IPS-NIHi7 (cell line): ENCODE data around the gene AHNAK.
"Not testable (repeated sequence)": the region's sequence is repeated elsewhere in the genome, so short reads cannot be mapped to it uniquely, and the experiment has no call there.

Experiments
- DNase-seq: peaks from one replicate; pipeline ENCODE4 v3.0.0; 2012; ENCODE audit warnings: mixed read lengths; ENCODE audit errors: extremely low spot score

Gene AHNAK, protein sequence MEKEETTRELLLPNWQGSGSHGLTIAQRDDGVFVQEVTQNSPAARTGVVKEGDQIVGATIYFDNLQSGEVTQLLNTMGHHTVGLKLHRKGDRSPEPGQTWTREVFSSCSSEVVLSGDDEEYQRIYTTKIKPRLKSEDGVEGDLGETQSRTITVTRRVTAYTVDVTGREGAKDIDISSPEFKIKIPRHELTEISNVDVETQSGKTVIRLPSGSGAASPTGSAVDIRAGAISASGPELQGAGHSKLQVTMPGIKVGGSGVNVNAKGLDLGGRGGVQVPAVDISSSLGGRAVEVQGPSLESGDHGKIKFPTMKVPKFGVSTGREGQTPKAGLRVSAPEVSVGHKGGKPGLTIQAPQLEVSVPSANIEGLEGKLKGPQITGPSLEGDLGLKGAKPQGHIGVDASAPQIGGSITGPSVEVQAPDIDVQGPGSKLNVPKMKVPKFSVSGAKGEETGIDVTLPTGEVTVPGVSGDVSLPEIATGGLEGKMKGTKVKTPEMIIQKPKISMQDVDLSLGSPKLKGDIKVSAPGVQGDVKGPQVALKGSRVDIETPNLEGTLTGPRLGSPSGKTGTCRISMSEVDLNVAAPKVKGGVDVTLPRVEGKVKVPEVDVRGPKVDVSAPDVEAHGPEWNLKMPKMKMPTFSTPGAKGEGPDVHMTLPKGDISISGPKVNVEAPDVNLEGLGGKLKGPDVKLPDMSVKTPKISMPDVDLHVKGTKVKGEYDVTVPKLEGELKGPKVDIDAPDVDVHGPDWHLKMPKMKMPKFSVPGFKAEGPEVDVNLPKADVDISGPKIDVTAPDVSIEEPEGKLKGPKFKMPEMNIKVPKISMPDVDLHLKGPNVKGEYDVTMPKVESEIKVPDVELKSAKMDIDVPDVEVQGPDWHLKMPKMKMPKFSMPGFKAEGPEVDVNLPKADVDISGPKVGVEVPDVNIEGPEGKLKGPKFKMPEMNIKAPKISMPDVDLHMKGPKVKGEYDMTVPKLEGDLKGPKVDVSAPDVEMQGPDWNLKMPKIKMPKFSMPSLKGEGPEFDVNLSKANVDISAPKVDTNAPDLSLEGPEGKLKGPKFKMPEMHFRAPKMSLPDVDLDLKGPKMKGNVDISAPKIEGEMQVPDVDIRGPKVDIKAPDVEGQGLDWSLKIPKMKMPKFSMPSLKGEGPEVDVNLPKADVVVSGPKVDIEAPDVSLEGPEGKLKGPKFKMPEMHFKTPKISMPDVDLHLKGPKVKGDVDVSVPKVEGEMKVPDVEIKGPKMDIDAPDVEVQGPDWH (N-terminal part only)

DNA sequence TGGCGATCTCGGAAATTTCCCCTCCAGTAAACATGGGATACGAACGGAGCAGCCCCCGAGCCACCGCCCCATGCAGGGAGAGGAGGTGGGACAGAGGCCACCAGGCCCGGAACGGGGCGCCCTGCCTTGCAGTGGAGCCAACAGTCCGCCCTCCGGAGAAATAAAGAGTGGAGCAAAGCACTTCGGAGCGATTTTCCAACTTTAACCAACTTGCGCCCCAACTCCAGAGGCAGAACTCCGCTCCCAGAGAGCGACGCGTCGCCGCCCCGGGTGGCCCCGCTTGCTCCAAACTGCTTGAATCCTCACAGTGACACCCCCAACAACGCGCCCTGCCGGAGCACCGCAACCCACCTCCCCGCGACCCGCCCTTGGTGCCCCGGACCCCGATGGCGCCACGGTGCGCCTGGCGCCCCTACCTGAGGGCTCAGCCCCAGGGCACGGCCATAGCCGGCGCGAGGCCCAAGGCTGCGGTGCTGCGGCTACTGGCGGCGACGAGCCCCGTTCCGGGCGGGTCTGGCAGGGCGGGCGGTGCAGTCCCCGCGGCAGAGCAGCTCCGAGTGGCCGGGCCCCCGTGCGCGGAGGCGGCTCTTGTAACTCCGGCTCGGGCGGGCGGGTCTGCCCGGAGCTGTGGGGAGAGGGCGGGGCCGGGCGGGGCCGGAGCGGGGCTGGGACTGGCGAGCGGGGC, at the start of gene AHNAK:
Gene AHNAK, minus strand, starts transcription at position 563 of the 685 bp plus-strand sequence. CDS start 10,708 bp downstream, outside the sequence.
- peak; percentile 63 for DNase-seq

DNA sequence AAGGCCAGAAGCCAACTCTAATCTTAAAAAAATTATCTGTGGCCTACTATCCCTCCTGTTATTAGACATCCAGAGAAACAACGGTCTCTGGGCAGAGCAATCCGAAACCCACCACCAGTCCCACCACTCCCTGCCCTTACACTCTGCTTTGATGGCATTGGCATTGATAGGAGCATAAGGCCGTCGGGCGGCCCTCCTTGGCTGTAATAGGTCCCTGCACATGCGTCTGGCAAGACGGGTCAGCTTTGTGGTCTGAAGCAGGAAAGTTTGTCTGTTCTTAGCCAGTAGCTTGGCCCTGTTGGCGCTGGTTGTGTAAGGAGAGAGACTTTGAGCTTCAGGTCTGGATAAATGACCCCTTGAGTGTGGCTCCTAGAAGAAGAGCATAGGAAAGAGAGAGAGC, 48.5 kb upstream of the AHNAK start:
- DNase-seq, result no peak

DNA sequence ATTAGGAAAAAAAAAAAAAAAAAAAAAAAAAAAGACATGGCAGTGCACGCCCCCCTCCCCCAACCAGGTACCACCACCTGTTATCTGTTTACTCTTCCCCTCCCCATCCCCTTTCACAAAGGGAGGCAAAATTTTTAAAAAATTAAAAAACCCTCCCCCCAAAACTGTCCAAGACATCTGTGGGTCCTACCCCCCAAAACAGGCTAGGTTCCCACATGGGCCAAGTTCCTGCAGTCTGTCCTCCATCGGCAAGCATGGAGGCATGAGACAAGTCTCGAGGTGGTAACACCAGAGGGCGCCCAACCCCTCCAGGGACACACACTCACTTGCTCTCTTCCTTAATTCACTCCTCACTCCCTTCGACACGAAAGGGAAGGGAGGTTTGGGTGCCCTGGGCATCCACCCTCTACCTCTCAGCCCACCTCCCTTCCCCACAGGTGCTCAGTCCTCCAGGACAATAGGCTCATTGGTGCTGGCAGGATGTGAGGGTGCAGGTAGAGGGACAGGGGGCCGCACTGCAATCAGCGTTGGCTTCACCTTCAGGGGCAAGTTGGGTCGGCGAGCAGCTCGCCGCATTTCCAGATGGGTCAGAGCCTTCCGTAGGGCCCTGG, 46.9 kb upstream of the AHNAK start:
- peak; percentile 62 for DNase-seq

DNA sequence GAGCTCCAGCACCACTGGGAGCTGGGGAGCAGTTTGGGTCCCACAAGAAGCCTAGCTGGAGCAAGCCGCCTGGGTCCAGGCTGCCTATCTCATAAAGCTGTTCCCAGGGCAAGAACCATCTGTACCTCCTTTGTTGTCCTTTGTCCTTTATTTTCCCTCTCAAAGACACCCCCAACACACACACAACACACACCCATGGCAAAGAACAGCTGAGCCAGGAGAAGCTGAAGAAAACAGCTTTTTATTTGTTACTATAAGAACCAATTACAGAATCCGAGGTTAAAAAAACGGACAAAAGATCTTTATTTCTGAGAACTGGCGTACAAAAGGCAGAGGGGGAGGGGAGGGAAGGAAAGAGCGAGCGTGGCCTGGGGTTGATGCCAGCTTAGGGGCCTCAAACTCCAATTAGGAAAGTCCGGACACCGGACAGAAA, 46.4 kb upstream of the AHNAK start:
- no peak for DNase-seq

DNA sequence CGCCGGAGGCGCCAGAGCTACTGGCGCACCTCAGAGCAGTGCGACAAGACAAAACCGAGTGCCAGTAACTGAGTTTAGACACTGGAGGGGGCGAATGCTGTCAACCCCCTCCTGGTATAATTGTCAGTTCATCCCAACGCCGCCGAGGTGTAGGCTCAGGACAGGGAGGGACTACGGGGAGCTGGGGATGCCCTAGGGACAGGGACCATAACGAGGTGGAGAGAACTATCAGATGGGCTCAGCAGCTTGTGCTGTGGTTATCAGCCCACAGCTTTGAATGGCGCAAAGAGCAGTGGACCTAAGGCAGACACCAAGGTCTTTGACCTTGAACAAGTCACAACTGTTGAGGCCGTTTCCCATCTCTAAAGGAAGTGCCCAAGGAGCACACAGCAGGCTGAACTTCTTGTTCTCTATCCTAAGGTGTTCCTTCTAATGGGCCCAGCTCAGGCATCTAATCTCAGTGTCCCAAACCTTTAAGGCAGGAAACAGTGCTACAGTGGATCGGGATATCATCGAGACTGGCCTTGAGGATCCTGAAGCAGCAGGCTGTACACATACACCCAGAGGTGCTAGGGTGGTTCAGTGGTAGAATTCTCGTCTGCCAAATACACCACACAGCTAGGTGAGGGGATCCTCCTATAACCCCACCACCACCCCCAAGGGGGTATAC, 45.7 kb upstream of the AHNAK start:
- no peak for DNase-seq

DNA sequence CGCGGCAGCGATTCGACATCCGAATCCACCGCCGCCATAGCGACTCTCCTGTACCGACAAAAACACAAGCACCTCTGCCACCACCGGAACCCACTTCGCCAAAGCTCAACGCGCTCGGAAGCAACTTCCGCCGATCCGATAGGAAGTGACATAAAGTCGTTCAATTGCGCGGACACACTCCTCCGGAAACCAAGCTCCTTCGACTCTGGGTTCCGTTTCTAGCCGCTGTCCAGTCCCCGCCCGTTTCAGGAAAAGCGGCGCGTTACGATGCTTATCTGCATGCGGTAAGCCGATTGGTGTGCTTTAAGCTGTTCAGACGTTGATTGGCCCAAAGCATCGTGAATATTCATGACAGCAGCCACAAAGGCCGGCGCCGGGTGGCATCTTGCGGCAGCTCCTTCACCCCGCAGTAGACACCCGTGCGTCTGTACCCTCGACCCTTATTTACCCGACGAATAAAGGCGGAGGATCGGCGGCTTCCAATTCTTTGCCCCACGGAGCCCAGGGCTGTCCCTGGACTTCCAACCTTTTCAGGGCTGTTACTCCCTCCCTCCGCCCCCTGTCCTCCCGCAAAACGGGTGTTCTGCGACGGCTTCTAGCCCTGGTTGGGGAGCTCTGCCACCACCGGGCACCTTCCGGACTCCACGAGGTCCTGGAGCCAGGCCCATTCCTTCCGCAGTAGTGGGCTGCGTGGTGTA, 45.0 kb upstream of the AHNAK start, which contains the start of gene TUT1:
Gene TUT1, minus strand, starts transcription at position 76 of the 698 bp plus-strand sequence. Its CDS starts 38 bp downstream, at position 38.
- DNase-seq, result peak; percentile 90

DNA sequence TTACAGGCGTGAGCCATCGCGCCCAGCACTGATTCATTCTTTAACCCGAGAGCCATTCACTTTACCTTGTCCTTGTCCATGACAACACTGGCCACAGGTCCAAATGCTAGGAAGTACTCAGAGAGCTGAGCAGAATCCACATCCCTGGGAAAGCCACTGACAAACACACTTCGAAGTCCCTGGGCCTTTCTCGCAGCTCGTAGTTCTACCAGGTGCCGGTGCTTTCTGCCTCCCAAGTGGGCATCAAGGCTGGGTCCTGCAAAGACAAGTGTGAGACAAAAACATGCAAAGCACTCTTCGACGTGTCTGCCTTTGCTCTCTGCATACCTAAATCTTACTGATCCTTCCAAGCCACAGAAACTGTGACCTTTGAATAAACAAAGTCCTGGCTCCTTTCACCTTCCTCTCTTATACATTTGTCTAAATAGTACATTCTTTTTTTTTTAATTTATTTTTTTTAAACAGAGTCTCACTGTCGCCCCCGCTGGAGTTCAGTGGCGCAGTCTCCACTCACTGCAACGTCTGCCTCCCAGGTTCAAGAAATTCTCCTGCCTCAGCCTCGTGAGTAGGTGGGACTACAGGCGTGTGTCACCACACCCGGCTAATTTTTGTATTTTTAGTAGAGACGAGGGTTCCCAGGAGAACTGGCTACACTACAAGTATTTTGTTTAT, 42.5 kb upstream of the AHNAK start:
- no peak for DNase-seq

DNA sequence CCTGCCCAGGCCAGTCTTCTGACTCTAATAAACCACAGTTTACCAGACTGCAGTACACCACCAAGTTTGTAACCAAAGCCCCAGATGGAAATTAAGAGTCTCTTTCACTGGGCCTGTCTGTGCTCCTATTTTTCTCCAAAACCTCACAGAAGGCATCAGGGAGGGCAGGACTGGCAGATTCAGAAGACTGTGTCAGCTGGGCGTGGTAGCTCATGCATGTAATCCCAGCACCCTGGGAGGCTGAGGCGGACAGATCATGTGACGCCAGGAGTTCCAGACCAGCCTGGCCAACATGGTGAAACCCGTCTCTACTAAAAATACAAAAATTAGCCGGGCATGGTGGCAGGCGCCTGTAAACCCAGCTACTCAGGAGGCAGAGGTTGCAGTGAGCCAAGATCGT, 38.8 kb upstream of the AHNAK start:
- DNase-seq, result not testable (repeated sequence)

DNA sequence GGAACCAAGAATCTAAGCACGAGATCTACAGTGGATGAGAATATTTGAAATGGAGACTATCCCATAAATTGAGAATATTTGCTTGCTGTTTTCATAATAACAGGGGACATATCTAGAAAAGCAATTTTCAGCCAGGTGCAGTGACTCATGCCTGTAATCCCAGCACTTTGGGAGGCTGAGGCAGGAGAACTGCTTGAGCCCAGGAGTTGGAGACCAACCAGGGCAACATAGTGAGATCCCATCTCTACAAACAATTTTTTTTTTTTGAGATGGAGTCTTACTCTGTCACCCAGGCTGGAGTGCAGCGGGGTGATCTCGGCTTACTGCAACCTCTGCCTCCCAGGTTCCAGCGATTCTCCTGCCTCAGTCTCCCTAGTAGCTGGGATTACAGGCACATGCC, 35.1 kb upstream of the AHNAK start:
- not testable (repeated sequence) for DNase-seq

DNA sequence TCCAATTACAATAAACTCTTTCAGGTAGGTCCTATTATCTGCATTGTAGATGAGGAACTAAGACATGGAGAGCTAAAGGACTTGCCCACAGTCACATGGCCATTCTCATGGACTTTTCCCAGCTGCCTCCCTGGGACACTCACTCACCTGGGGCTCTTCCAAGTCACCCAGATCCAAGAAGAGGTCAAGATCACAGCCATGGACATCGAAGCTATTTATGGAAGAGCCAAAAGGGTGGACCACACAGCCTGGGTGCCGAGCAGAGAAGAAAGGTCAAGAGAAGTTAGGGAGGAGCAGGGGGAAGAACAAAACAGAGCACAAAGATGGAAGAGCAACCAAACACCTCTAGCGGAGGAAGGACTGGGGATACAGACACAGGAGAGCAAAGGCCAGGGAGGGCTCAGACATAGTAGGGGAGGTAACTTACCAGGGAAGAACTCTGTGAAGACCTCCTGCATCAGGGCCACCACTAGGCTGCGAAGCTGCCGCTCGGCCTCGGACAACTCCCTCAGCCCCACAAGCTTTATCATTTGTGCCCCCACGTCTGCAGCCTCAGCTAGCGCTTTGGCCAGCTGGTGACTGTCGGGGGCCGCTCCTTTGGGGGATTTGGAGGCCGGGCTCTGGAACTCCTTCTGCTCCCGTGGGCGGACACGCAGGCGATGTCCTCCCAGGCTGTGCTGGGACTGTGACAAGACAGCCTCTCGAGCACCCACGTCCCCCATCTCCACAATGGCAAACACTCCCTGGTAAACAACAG, 34.5 kb upstream of the AHNAK start:
- no peak for DNase-seq

DNA sequence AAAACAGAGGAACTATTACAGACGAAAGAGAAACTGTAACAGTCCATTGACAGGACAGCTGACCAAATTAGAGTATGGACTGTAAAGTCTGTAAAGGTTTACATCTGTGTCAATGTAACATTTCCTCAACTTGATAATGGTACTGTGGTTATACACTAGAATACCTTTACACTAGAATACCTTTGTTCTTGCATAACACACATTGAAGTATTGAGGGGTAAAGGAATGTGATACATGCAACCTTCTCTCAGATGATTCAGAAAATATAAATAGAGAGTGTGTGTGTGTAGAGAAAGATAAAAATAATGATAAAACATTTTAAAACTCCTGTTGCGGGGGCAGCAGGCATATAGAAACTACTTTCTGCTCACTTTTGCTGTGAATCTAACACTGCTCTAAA, 32.6 kb upstream of the AHNAK start:
- no peak for DNase-seq

DNA sequence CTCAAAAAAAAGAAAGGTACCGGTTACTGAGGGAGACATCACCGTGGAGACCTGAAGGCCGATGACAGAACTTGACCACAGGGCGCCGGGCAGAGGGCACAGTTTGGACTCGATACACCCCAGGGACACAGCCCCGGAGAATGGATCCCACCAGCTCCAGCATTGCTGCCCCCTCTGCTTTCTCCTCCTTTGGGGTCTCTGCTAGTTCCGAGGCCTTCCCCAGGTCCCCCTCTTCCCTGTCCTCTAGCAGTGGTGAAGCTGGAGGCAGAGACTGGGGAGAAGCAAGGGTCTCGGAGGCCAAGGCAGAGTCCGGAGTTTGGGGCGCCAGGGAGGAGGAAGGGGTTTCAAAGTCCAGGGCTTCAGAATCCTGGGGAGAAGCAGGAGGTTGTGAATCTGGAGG, 31.9 kb upstream of the AHNAK start:
- DNase-seq, result no peak

DNA sequence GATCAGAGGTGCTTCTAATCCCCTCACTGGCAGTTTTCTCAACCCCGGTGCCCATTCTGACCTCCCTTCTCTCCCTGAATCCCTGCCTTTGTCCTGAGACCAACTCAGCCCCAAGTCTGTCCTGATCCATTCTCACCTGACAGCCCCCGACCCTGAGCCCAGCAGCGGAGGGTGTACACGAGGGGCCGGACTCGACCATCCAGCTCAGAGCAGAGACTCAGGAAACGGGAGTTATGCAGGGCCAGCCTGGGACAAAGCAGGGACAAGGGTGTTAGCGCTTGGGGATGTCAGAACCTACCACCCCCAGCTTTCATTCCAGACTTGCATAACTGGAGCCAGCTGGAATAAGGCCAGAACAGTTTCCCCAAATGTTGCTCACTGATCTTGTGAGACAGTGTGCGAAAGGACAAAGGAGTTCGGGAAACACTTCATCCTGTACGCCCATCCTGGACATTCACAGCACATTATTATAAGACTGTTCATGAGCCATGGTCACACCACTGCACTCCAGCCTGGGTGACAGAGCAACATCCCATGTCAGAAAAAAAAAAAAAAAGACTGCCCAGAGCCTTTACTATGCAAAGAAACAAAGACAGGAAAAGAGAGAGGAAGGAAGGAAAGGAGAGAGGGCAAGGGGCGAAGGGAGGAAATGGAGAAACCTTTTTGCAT, 30.6 kb upstream of the AHNAK start:
- DNase-seq, result no peak

DNA sequence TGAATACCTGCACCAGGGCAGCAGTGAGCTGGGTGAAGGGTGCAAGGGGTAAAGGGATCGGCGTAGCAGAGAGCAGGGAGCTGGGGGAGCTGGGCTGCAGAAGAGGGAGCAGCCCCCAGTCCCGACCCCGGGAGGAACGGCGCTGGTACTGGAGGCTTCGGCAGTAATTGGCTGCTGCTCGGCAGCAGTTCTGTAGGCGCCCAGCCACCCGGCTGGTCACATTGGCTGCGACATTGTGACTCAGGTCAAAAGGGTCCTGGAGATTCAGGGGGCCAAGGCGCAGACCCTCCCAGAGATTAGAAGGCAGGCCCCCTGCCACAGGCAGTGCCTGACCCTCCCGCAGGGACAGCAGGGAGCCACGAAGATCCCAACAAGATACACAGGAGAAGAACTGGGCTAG, 29.2 kb upstream of the AHNAK start:
- DNase-seq, result no peak

DNA sequence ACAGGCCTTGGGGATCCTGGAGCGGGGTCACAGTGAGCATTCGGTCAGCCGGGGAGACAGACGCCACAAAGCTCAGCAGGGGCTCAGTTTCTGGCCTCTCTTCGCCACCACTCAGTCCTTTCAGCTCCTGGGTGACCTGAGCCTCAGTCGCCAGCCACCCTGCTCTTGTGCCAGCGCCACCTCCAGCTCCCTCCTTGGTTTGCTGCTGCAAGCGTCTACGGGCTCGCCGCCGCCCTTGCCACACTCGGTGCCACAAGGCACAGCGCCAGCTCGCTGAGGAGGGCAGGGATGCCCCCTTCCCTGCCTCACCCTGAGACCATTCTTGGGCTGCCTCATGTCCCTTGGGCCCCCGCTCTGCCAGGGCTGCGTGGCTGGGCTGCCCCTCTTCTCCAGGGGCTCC, 28.6 kb upstream of the AHNAK start:
- DNase-seq, result peak; percentile 11

DNA sequence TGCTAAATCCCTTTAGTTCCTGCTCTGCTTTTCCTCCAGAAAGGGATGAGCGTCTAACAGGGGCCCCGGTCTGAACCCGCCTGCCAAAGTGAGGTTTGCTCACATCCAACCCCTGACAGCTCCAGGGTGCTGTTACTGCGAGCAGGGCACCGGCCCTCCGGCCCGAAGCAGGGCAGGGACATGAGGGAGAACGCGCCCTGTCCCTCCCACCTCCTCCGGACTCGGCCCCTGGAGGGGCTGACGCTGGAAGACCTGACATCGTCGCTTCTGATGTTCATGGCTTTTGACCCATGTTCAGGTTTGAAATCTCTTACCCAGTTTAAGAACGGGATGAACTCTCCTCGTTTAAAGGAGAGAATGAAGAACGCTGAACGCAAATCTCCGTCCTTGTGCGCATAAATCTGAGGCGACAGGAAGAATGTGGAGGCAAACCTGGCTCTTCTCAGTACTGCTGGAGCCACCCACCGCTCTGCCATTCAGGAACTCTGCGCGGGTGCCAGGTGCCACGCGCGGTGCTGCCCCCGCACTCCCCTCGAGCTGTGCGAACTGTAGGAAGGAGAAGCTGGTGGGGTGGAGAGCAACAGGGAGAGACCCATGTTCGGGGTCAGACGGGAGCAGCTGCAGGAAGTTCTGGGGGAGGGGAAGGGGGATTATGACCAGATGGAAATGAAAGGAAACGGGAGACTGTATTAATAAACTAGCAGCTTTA, 27.9 kb upstream of the AHNAK start:
- peak; percentile 40 for DNase-seq
